Rectal smooth muscle tissue (tissue), 1 donor: ENCODE measurements around the gene ABCB1.

Experiments used
- H3K27ac ChIP-seq: one replicate; pipeline ENCODE4 v1.7.0; 2013; ENCODE audit warnings: low read depth, low read length, inconsistent platforms
- H3K27me3 ChIP-seq: one replicate; pipeline ENCODE4 v1.7.0; 2013; ENCODE audit warnings: low read length; ENCODE audit not compliant: control insufficient read depth, insufficient read depth
- H3K36me3 ChIP-seq: one replicate; pipeline ENCODE4 v1.7.0; 2013; ENCODE audit warnings: low read length; ENCODE audit not compliant: control insufficient read depth, insufficient read depth
- H3K4me1 ChIP-seq: one replicate; pipeline ENCODE4 v1.7.0; 2013; ENCODE audit warnings: low read length; ENCODE audit not compliant: control insufficient read depth, insufficient read depth
- H3K4me3 ChIP-seq: one replicate; pipeline ENCODE4 v1.7.0; 2013; ENCODE audit warnings: low read length
- H3K9ac ChIP-seq: one replicate; pipeline ENCODE4 v1.7.0; 2013; ENCODE audit warnings: low read length

The ABCB1 gene

DNA sequence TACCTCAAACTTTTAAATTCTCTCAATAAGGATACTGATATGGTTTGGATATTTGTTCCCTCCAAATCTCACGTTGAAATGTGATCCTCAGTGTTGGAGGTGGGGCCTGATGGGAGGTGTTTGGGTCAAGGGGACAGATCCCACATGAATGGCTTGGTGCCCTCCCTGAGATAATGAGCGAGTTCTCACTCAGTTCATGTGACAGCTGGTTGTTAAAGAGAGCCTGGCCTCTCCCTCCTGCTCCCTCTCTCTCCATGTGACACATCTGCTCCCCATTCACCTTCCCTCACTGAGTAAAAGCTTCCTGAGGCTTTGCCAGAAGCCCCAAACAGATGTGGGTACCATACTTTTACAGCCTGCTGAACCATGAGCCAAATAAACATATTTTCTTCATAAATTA is 144.4 kb downstream of the ABCB1 start:
- no peaks in the 10 kb centered on the region for H3K27me3 ChIP-seq
- H3K9ac ChIP-seq, result no peak overlapping the region
- H3K36me3 ChIP-seq, result no peaks in the 10 kb centered on the region
- no peak overlapping the region for H3K4me3 ChIP-seq
- no peaks in the 10 kb centered on the region for H3K4me1 ChIP-seq
- H3K27ac ChIP-seq, result no peak overlapping the region
